IPS-18a (cell line): ENCODE data around the gene PACRG.

Source experiments
- H3K27ac ChIP-seq: one replicate; pipeline ENCODE4 v1.5.1; 2013; ENCODE audit warnings: low read length
- H3K27me3 ChIP-seq: one replicate; pipeline ENCODE4 v1.6.1; 2013; ENCODE audit warnings: mild to moderate bottlenecking, low read length; ENCODE audit not compliant: control insufficient read depth, insufficient read depth
- H3K36me3 ChIP-seq: one replicate; pipeline ENCODE4 v1.6.1; 2013; ENCODE audit warnings: low read depth, low read length; ENCODE audit not compliant: control insufficient read depth
- H3K4me1 ChIP-seq: one replicate; pipeline ENCODE4 v1.6.1; 2013; ENCODE audit warnings: low read depth, low read length; ENCODE audit not compliant: control insufficient read depth
- H3K4me3 ChIP-seq: one replicate; pipeline ENCODE4 v1.5.1; 2013; ENCODE audit warnings: low read length
- H3K9ac ChIP-seq: one replicate; pipeline ENCODE4 v1.6.1; 2013; ENCODE audit warnings: mild to moderate bottlenecking, low read length, moderate library complexity
- H3K9me3 ChIP-seq: one replicate; pipeline ENCODE4 v1.6.1; 2013; ENCODE audit warnings: low read depth, low read length; ENCODE audit not compliant: control insufficient read depth

The PACRG gene

DNA sequence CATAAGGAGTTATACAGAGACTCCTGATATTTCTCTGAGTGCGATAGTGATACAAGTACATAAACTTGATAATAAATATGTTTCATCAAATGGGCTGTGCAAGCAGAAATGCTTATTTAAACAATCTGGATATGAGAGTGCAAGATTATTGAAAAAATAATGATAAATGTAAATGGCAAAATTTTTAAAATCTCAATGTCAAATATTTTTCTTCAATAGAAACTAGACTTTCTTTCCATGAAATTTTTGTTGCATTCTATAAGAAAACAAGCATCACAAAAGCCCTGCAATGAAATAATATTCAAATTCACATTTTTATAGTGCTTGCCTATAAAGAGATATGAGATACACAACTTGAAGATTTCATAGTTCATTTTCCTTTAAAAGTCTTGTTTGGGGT, 2.7 kb downstream of the PACRG start:
- no peak overlapping the region for H3K27ac ChIP-seq
- no peaks in the 10 kb centered on the region for H3K36me3 ChIP-seq

DNA sequence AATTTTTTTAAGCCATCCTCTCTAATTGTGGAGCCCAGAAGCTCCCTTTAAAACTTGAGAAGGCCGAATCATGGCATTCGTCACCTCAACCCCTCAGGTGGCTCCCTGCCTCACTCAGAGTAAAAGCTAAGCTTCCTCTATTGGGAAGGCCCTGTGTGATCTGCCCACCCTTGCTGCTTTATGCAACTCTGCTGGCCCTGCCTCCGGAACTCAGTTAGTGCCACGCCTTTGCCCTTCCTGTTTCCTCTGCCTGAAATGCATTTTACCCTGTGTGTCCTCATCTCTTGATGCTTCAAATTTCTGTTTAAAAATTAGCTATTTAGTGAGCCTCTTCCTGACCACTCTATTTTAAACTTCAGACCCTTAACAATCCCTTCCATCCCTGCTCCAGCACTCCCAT, 5.7 kb downstream of the PACRG start:
- Histone ChIP-seq H3K9me3 (no peaks in the 10 kb centered on the region), H3K27me3 (no peaks in the 10 kb centered on the region), H3K9ac (no peak overlapping the region), H3K36me3 (no peaks in the 10 kb centered on the region), H3K4me1 (no peaks in the 10 kb centered on the region), H3K27ac (no peak overlapping the region), H3K4me3 (no peak overlapping the region)

More for the DNA sequence above, 2.7 kb downstream of the PACRG start:
- H3K9ac ChIP-seq: no peak overlapping the region
- peaks cover 9% of the 10 kb centered on the region for H3K27me3 ChIP-seq
- H3K9me3 ChIP-seq: no peaks in the 10 kb centered on the region
- peaks cover 10% of the 10 kb centered on the region for H3K4me1 ChIP-seq
- no peak overlapping the region for H3K4me3 ChIP-seq

DNA sequence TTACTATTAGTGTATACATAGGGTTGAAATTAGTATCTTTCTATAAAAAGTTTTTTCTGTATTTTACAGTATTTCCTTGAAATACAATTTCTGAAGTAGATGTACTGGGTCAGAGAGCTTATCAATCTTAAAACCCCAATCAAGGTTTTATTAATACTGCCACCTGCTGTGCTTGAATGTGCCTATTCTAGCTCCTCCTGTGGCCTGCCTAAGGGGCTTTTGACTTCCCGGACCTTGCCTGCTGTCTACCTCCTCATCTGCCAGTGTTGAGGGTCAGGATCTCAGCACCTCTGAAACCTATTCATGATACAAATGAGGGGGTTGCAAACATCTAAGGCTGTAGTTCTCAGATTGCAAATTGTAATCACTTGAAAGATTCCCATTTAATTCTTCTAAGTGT, 9.2 kb downstream of the PACRG start:
- no peaks in the 10 kb centered on the region for H3K4me1 ChIP-seq
- H3K27ac ChIP-seq: no peak overlapping the region
- H3K9ac ChIP-seq: no peak overlapping the region
- H3K4me3 ChIP-seq: no peak overlapping the region
- no peaks in the 10 kb centered on the region for H3K27me3 ChIP-seq
- H3K9me3 ChIP-seq: no peaks in the 10 kb centered on the region
- H3K36me3 ChIP-seq: no peaks in the 10 kb centered on the region

DNA sequence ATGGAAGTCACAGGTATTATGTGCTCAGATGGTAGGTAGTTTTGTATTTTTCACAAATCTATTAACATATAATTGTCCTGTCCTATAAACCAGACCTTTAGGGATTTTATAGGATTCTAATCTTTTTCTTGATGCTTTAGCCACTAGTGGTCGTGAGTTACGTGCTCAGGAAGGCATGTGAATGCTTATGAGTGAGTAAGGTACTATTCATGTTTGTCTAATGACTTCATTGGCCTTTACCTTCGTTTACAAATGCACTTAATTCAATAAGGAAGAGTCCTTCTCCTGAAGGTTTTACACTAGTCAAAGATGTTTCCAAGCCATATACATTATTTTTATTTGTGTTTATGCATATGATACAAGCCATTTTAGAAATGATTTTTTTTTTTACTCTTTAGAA, 23.0 kb downstream of the PACRG start:
- no peak overlapping the region for H3K9ac ChIP-seq
- no peaks in the 10 kb centered on the region for H3K4me1 ChIP-seq
- no peaks in the 10 kb centered on the region for H3K36me3 ChIP-seq
- no peak overlapping the region for H3K27ac ChIP-seq
- no peak overlapping the region for H3K4me3 ChIP-seq
- H3K9me3 ChIP-seq: no peaks in the 10 kb centered on the region
- no peaks in the 10 kb centered on the region for H3K27me3 ChIP-seq

DNA sequence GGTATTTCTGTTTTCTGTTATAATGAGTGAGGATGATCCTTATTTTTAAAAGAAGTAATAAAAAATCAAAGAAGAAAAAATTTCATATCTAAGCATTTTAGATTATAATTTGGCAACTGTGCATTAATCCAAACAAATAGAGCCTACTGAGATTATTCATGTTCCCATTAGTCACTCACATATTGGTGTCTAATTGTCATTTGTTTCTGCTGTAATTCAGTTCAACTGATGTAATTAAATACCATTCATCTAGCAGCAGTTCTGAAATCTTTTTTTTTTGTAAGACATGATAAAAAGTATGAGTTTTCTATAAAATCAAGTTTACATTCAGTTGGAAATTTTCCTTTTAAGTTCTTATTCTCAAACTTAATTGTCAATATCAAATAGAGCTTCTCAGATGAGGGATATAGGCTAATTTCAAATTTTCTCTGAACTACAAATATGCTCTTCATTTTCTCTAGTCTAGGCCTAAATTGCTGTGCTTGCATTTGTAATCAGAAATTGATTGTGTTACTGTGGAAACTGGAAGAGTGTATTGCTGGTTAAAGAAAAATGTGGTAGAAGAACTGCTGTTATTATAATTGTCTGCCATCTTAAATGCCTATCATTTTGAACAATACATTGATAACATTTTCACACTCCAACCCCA, 23.6 kb downstream of the PACRG start:
- no peaks in the 10 kb centered on the region for H3K4me1 ChIP-seq
- no peaks in the 10 kb centered on the region for H3K36me3 ChIP-seq
- no peak overlapping the region for H3K9ac ChIP-seq
- H3K9me3 ChIP-seq: no peaks in the 10 kb centered on the region
- no peaks in the 10 kb centered on the region for H3K27me3 ChIP-seq
- no peak overlapping the region for H3K4me3 ChIP-seq
- no peak overlapping the region for H3K27ac ChIP-seq

DNA sequence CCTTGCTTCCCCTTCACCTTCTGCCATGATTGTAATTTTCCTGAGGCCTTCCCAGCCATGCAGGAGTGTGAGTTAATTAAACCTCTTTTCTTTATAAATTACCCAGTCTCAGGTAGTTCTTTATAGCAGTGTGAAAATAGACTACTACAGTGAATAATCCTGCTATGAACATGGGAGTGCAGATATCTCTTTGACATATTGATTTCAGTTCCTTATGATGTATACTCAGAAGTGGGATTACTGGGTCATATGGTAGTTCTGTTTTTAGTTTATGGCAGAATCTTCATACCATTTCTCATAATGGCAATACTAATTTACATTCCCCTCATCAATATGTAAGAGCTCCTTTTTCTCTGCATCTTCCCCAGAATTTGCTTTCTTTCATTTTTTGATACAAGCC, 26.0 kb downstream of the PACRG start:
- no peaks in the 10 kb centered on the region for H3K36me3 ChIP-seq
- H3K27ac ChIP-seq: no peak overlapping the region
- H3K9me3 ChIP-seq: no peaks in the 10 kb centered on the region

DNA sequence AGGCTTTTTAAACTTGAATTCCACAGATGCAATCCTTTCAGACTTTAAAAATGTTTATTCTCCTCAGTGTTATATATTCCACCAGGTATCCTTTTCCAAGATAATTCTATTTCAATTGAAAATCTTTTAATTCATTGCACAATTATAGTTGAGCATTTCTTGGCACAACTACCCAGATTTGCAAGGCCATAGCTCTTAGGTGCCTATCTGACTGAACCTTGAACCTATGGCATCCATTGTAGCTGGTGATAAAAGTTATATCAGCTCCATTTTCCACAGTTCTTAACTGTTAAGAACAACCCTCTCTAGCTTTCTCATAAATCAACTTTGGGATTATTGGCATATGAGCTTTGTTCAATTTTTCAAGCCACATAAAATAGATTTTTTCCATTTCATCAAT, 42.4 kb downstream of the PACRG start:
- Histone ChIP-seq H3K27ac (no peak overlapping the region), H3K9me3 (no peaks in the 10 kb centered on the region), H3K4me1 (no peaks in the 10 kb centered on the region), H3K4me3 (no peak overlapping the region), H3K36me3 (no peaks in the 10 kb centered on the region), H3K9ac (no peak overlapping the region), H3K27me3 (no peaks in the 10 kb centered on the region)

More for the DNA sequence above, 26.0 kb downstream of the PACRG start:
- Histone ChIP-seq H3K27me3 (no peaks in the 10 kb centered on the region), H3K9ac (no peak overlapping the region), H3K4me1 (no peaks in the 10 kb centered on the region), H3K4me3 (no peak overlapping the region)

DNA sequence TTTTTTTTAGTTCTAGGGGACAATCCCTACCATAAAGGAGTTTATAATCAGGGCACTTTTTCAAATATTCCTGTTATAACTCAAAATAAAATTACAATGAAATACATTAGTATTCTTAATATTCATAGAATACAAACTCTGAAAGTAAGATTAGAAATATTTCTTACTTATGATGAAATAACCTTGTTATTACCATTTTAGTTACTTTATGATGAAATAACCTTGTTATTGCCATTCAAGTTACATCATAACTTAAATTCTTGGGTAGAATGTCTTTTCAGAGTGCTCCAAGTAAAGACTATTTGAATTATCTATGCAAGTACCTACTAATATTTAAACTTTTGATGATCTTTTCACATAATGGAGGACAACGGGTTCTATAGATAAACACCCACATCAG, 43.2 kb downstream of the PACRG start:
- H3K27me3 ChIP-seq: no peaks in the 10 kb centered on the region
- H3K36me3 ChIP-seq: no peaks in the 10 kb centered on the region
- H3K27ac ChIP-seq: no peak overlapping the region
- no peaks in the 10 kb centered on the region for H3K4me1 ChIP-seq
- H3K4me3 ChIP-seq: no peak overlapping the region
- no peaks in the 10 kb centered on the region for H3K9me3 ChIP-seq
- no peak overlapping the region for H3K9ac ChIP-seq

DNA sequence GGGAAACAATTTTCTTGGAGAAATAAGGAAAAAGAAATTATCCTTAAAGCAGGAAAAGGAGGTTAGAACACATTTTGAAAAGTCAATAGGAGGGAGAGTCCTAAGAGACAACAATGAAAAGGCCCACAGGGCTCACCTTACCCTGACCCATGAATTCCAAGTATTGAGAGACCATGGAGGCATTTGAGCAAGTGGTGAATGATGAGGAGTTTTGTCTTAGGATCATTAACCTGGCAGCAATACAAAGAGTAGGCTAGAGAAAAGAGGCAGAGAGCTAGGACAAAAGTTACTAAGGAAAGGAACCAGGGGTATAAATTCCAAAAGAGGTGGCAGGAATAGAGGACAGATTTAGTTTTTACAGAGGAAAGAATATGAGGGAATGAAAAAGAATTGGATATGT, 44.7 kb downstream of the PACRG start:
- no peaks in the 10 kb centered on the region for H3K9me3 ChIP-seq

DNA sequence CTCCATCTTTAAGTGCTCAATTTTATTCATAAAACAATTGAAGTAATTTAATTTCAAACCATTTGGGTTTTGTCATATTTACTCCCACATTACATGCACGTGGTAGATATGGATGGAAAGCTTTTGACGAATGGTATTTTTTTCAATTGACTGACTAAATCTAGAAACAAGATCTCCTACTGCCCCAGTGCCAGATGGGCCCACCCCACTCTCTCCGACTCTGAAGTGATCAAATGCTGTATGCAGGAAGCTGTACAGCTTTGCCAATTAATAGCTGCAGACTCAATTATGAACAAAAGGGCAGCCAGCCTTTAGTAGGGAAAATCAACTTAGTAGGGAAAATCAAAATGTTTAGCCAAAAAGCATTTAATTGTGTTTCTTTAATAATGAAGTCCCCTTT, 46.2 kb downstream of the PACRG start:
- no peaks in the 10 kb centered on the region for H3K9me3 ChIP-seq
- H3K4me1 ChIP-seq: no peaks in the 10 kb centered on the region
- no peak overlapping the region for H3K9ac ChIP-seq
- no peak overlapping the region for H3K27ac ChIP-seq
- no peak overlapping the region for H3K4me3 ChIP-seq
- H3K36me3 ChIP-seq: no peaks in the 10 kb centered on the region
- H3K27me3 ChIP-seq: no peaks in the 10 kb centered on the region

More for the DNA sequence above, 44.7 kb downstream of the PACRG start:
- Histone ChIP-seq H3K36me3 (no peaks in the 10 kb centered on the region), H3K9ac (no peak overlapping the region), H3K27me3 (no peaks in the 10 kb centered on the region), H3K4me1 (no peaks in the 10 kb centered on the region), H3K4me3 (no peak overlapping the region), H3K27ac (no peak overlapping the region)

DNA sequence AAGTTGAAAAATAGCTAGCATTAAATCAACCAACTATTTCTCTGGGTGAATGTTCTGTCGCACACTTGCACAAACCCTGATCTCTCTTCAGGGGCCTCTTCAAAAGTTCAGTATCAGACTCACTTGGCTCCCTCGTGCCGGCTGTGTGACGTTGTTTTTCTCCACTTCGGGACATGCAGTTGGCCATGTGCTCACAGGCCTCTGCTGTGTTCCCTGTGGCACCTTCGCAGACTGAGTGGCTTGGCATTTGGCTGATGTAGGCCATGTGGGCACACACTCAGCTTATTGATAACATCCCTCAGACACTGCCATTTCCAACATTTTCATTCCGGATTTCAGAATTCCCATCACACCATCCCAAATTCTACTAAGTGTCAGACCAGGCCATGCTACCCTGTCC, 49.3 kb downstream of the PACRG start:
- Histone ChIP-seq H3K27me3 (no peaks in the 10 kb centered on the region), H3K9ac (no peak overlapping the region), H3K4me1 (no peaks in the 10 kb centered on the region), H3K9me3 (peaks cover 5% of the 10 kb centered on the region), H3K27ac (no peak overlapping the region), H3K36me3 (no peaks in the 10 kb centered on the region), H3K4me3 (no peak overlapping the region)

DNA sequence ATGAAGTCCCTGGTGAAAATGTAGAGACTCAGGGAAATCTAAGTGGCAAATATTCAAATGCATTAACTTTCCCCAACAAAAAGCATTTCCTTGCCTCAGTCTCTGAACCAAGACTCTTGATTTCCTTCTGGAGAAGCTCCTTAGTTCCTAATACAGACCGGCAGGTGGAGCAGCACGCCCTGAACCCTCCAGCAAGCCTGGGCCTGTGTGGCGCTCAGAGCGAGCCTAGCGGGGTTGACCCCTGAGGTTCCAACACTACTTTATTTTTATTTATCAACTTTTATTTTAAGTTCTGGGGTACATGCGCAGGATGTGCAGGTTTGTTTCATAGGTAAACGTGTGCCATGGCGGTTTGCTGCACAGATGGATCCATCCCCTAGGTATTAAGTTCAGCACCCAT, 50.8 kb downstream of the PACRG start:
- Histone ChIP-seq H3K9me3 (peaks cover 6% of the 10 kb centered on the region), H3K36me3 (no peaks in the 10 kb centered on the region), H3K9ac (no peak overlapping the region), H3K4me3 (no peak overlapping the region), H3K27me3 (no peaks in the 10 kb centered on the region), H3K27ac (no peak overlapping the region), H3K4me1 (no peaks in the 10 kb centered on the region)
